ENCODE data around the gene HDAC4.

HDAC4 gene

GRCh38 chr2:239231231-239232194, 169.3 kb downstream of the HDAC4 start:
- TF ChIP-seq GATA2 (IDR thresholded peaks at IDR 0.05; ENCODE audit: low read depth, low read length): no peak
- no peak for TF ChIP-seq GATA3 (IDR thresholded peaks at IDR 0.05; ENCODE audit: low read depth, low read length)

GRCh38 chr2:239230318-239231052, 170.3 kb downstream of the HDAC4 start:
- TF ChIP-seq GATA3 (IDR thresholded peaks at IDR 0.05; ENCODE audit: low read depth, low read length) (no peak), GATA2 (IDR thresholded peaks at IDR 0.05; ENCODE audit: low read depth, low read length) (no peak)

- no peak for TF ChIP-seq GATA3 (IDR thresholded peaks at IDR 0.05; ENCODE audit: low read depth, low read length)
- 0 out of 2 replicates have a peak, but pooled peaks have one; percentile 36 for TF ChIP-seq GATA2 (IDR thresholded peaks at IDR 0.05; ENCODE audit: low read depth, low read length)
Measured at GRCh38 chr2:239229545-239230279, 171.1 kb downstream of the HDAC4 start.

- no peak for TF ChIP-seq GATA2 (IDR thresholded peaks at IDR 0.05; ENCODE audit: low read depth, low read length)
Measured at GRCh38 chr2:239227661-239228371, 173.0 kb downstream of the HDAC4 start.

- TF ChIP-seq GATA2 (IDR thresholded peaks at IDR 0.05; ENCODE audit: low read depth, low read length): no peak
- no peak for TF ChIP-seq GATA3 (IDR thresholded peaks at IDR 0.05; ENCODE audit: low read depth, low read length)
Measured at GRCh38 chr2:239226677-239227581, 173.9 kb downstream of the HDAC4 start.

GRCh38 chr2:239225871-239226561, 174.8 kb downstream of the HDAC4 start:
- no peak for TF ChIP-seq GATA2 (IDR thresholded peaks at IDR 0.05; ENCODE audit: low read depth, low read length)
- no peak for TF ChIP-seq GATA3 (IDR thresholded peaks at IDR 0.05; ENCODE audit: low read depth, low read length)

GRCh38 chr2:239225371-239225851, 175.4 kb downstream of the HDAC4 start:
- TF ChIP-seq GATA3 (IDR thresholded peaks at IDR 0.05; ENCODE audit: low read depth, low read length) (no peak), GATA2 (IDR thresholded peaks at IDR 0.05; ENCODE audit: low read depth, low read length) (no peak)

GRCh38 chr2:239224955-239225354, 175.9 kb downstream of the HDAC4 start:
- TF ChIP-seq GATA3 (IDR thresholded peaks at IDR 0.05; ENCODE audit: low read depth, low read length) (no peak), GATA2 (IDR thresholded peaks at IDR 0.05; ENCODE audit: low read depth, low read length) (no peak)

GRCh38 chr2:239224199-239224570, 176.6 kb downstream of the HDAC4 start:
- TF ChIP-seq GATA3 (IDR thresholded peaks at IDR 0.05; ENCODE audit: low read depth, low read length) (no peak), GATA2 (IDR thresholded peaks at IDR 0.05; ENCODE audit: low read depth, low read length) (no peak)

GRCh38 chr2:239223310-239224198, 177.3 kb downstream of the HDAC4 start:
- TF ChIP-seq GATA3 (IDR thresholded peaks at IDR 0.05; ENCODE audit: low read depth, low read length) (no peak), GATA2 (IDR thresholded peaks at IDR 0.05; ENCODE audit: low read depth, low read length) (no peak)

- TF ChIP-seq GATA2 (IDR thresholded peaks at IDR 0.05; ENCODE audit: low read depth, low read length) (no peak), GATA3 (IDR thresholded peaks at IDR 0.05; ENCODE audit: low read depth, low read length) (no peak)
Measured at GRCh38 chr2:239222706-239223309, 178.0 kb downstream of the HDAC4 start.

Data from SH-SY5Y (cell line).